GM23338 (cell line): ENCODE results near the gene GPRC5D. TPM values are rescaled to one million over a fixed set of nuclear protein-coding genes. Genes with fewer than 3 reads are reported as not detected.

Source experiments
- CREB1 ChIP-seq: fragments of 250-450 bp; sonication (Bioruptor Pico); IDR thresholded peaks from 2 replicates; pipeline ENCODE4 v1.5.0; 2020; ENCODE audit warnings: low read depth, mild to moderate bottlenecking, moderate library complexity
- ETS1 ChIP-seq: IDR thresholded peaks from 2 replicates; pipeline ENCODE4 v1.6.1; 2016; ENCODE audit warnings: antibody characterized with exemption
- EZH2 ChIP-seq: fragments of 200-600 bp; sonication (generic); IDR thresholded peaks from one replicate; pipeline ENCODE4 v1.8.0; 2017; ENCODE audit warnings: antibody characterized with exemption, mild to moderate bottlenecking, low read depth; ENCODE audit not compliant: unreplicated experiment
- JUNB ChIP-seq: IDR thresholded peaks from one replicate; pipeline ENCODE4 v1.6.1; 2016; ENCODE audit warnings: antibody characterized with exemption; ENCODE audit not compliant: unreplicated experiment
- POLR2AphosphoS5 ChIP-seq: IDR thresholded peaks from 2 replicates; pipeline ENCODE4 v1.6.1; 2016; ENCODE audit warnings: antibody characterized with exemption, low read depth
- REST ChIP-seq: IDR thresholded peaks from one replicate; pipeline ENCODE4 v1.6.1; 2018; ENCODE audit warnings: antibody characterized with exemption; ENCODE audit not compliant: unreplicated experiment
- STAT1 ChIP-seq: IDR thresholded peaks from one replicate; pipeline ENCODE4 v1.6.1; 2016; ENCODE audit warnings: antibody characterized with exemption; ENCODE audit not compliant: unreplicated experiment
- ZNF114 ChIP-seq: fragments of 250-450 bp; sonication (Bioruptor Pico); IDR thresholded peaks from 2 replicates; pipeline ENCODE4 v1.5.0; 2020; ENCODE audit warnings: mild to moderate bottlenecking, moderate library complexity
- ZNF331 ChIP-seq: fragments of 250-450 bp; sonication (Bioruptor Pico); IDR thresholded peaks from 2 replicates; pipeline ENCODE4 v1.5.0; 2020; ENCODE audit warnings: low read depth, mild to moderate bottlenecking, moderate library complexity
- ZNF462 ChIP-seq: fragments of 250-450 bp; sonication (Bioruptor Pico); IDR thresholded peaks from 2 replicates; pipeline ENCODE4 v1.5.0; 2020; ENCODE audit warnings: mild to moderate bottlenecking, moderate library complexity
- polyA plus RNA-seq: library from polyadenylated mRNA; unstranded; fragments of >200 nt; fragmentation: Nextera tagmentation; extraction: Ambion mirVana; gene quantifications from 2 replicates; pipeline ENCODE4 v1.2.1, GENCODE V29; 2016
- total RNA-seq: library from RNA; depleted of rRNA; stranded (reverse); fragments of >200 nt; shearing (Covaris generic); gene quantifications from 2 replicates; pipeline ENCODE4 v1.2.3, GENCODE V29; 2014

Gene GPRC5D
- total and polyA plus RNA-seq, 2 experiments from 2014 or later: not detected

GRCh38 chr12:12954878-12955625 is 3.1 kb upstream of the GPRC5D start (continued):
- TF ChIP-seq ZNF462 (CRISPR knock-in tag) (no peak), REST (no peak), ZNF331 (CRISPR knock-in tag) (no peak), ETS1 (no peak), ZNF114 (CRISPR knock-in tag) (no peak), CREB1 (CRISPR knock-in tag) (no peak), POLR2AphosphoS5 (no peak), JUNB (no peak), STAT1 (no peak), EZH2 (no peak)
